ENCODE data around the gene TREML1. TPM values are rescaled to one million over a fixed set of nuclear protein-coding genes. Genes with fewer than 3 reads are reported as not detected.

The TREML1 gene
- polyA plus RNA-seq, 1 donor, result 0.07 TPM

- Histone ChIP-seq H3K4me1 (ENCODE audit: control insufficient read depth, insufficient read depth, low read length) (no peaks in the 10 kb centered on the region), H3K27ac (ENCODE audit: low read length) (no peak overlapping the region), H3K27me3 (ENCODE audit: control insufficient read depth, insufficient read depth, low read length) (no peaks in the 10 kb centered on the region), H3K4me3 (ENCODE audit: low read length) (no peak overlapping the region), H3K9me3 (ENCODE audit: control insufficient read depth, low read depth, low read length) (no peaks in the 10 kb centered on the region), H3K36me3 (ENCODE audit: control insufficient read depth, insufficient read depth, low read length) (no peaks in the 10 kb centered on the region)
- WGBS (ENCODE audit: insufficient coverage, low lambda C conversion rate), result no CpG with 5 or more reads among the region's 3 CpGs
- DNase-seq, result no peak
Observed at GRCh38 chr6:41111017-41111416, 43.1 kb downstream of the TREML1 start.

GRCh38 chr6:41103847-41104246, 50.3 kb downstream of the TREML1 start:
- no peak for DNase-seq
- Histone ChIP-seq H3K9me3 (ENCODE audit: control insufficient read depth, low read depth, low read length) (peaks cover 4% of the 10 kb centered on the region), H3K27me3 (ENCODE audit: control insufficient read depth, insufficient read depth, low read length) (no peaks in the 10 kb centered on the region), H3K36me3 (ENCODE audit: control insufficient read depth, insufficient read depth, low read length) (peaks cover 23% of the 10 kb centered on the region), H3K4me1 (ENCODE audit: control insufficient read depth, insufficient read depth, low read length) (no peaks in the 10 kb centered on the region), H3K27ac (ENCODE audit: low read length) (no peak overlapping the region), H3K4me3 (ENCODE audit: low read length) (no peak overlapping the region)
- 100% methylated on average over 2 of the region's 3 CpGs for WGBS (ENCODE audit: insufficient coverage, low lambda C conversion rate)

- no peak for DNase-seq
- Histone ChIP-seq H3K9me3 (ENCODE audit: control insufficient read depth, low read depth, low read length) (peaks cover 4% of the 10 kb centered on the region), H3K27ac (ENCODE audit: low read length) (no peak overlapping the region), H3K4me3 (ENCODE audit: low read length) (no peak overlapping the region), H3K27me3 (ENCODE audit: control insufficient read depth, insufficient read depth, low read length) (no peaks in the 10 kb centered on the region), H3K36me3 (ENCODE audit: control insufficient read depth, insufficient read depth, low read length) (peaks cover 51% of the 10 kb centered on the region), H3K4me1 (ENCODE audit: control insufficient read depth, insufficient read depth, low read length) (no peaks in the 10 kb centered on the region)
- WGBS (ENCODE audit: insufficient coverage, low lambda C conversion rate), result no CpG with 5 or more reads among the region's 42 CpGs
Observed at GRCh38 chr6:41100871-41101287, 53.3 kb downstream of the TREML1 start.

Other genes starting within 250 kb of the TREML1 start
- 164 TPM for gene UNC5CL, start 115.1 kb downstream of the TREML1 start, polyA plus RNA-seq
- 2.3 TPM for gene TSPO2, start 111.9 kb downstream of the TREML1 start, polyA plus RNA-seq
- 5.6 TPM for gene APOBEC2, start 101.1 kb downstream of the TREML1 start, polyA plus RNA-seq
- gene OARD1, start 82.0 kb downstream of the TREML1 start, polyA plus RNA-seq, result 82.5 TPM
- 29.3 TPM for gene NFYA, start 81.4 kb downstream of the TREML1 start, polyA plus RNA-seq
- gene TREM2, start 8.8 kb upstream of the TREML1 start, polyA plus RNA-seq, result 0.28 TPM
- gene TREML2, start 46.8 kb upstream of the TREML1 start, polyA plus RNA-seq, result 0.43 TPM
- gene TREML4, start 74.0 kb upstream of the TREML1 start, polyA plus RNA-seq, result not detected
- 0.06 TPM for gene TREM1, start 132.3 kb upstream of the TREML1 start, polyA plus RNA-seq
- gene NCR2, start 181.3 kb upstream of the TREML1 start, polyA plus RNA-seq, result 0.42 TPM